GM12878 (cell line): ENCODE measurements around the gene ARGLU1.

Experiments used
- CREM ChIP-seq: IDR thresholded peaks from 2 replicates; pipeline ENCODE4 v1.6.1; 2014; ENCODE audit warnings: antibody characterized with exemption, low read depth
- ZBTB33 ChIP-seq: fragments of 450-650 bp; IDR thresholded peaks from 2 replicates; pipeline ENCODE4 v1.6.1; 2017; ENCODE audit warnings: mild to moderate bottlenecking

DNA sequence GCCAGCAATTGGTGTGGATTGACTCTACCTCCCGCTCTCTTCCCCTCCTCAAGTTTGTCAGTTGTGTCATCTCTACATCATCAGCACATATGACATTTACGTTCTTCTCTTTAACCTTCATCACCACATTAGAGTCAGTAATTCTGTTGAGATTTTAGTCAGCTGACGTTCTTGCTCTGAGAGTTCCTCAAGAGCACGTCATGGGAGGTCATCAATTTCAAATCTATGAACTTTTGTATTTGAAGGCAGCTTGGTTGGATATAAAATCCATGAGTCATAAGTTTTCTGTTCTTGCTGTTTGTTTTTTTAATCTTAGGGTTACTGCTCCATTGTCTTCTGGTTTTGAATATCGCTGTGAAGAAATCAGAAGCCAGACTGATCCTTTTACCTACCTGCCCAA, 21.8 kb upstream of the ARGLU1 start:
- no peak for TF ChIP-seq ZBTB33
- TF ChIP-seq CREM: no peak
